GM23338 (cell line): ENCODE measurements around the gene WDR37. TPM values are rescaled to one million over a fixed set of nuclear protein-coding genes. Genes with fewer than 3 reads are reported as not detected.

Experiments
- CREB1 ChIP-seq: fragments of 250-450 bp; sonication (Bioruptor Pico); IDR thresholded peaks from 2 replicates; pipeline ENCODE4 v1.5.0; 2020; ENCODE audit warnings: low read depth, mild to moderate bottlenecking, moderate library complexity
- CTCF ChIP-seq, 2 experiments: fragments of 200-600 bp in 1 of 2; sonication (generic) in 1 of 2; conservative IDR thresholded peaks; 2 replicates each; pipeline versions ENCODE4 v1.5.1 to v1.6.1; 2016 to 2017; ENCODE audit warnings: antibody characterized with exemption in 2 of 2, low read depth in 2 of 2, mild to moderate bottlenecking in 2 of 2, moderate library complexity in 1 of 2
- EZH2 ChIP-seq: fragments of 200-600 bp; sonication (generic); IDR thresholded peaks from one replicate; pipeline ENCODE4 v1.8.0; 2017; ENCODE audit warnings: antibody characterized with exemption, mild to moderate bottlenecking, low read depth; ENCODE audit not compliant: unreplicated experiment
- EZH2phosphoT487 ChIP-seq: fragments of 200-600 bp; sonication (generic); IDR thresholded peaks from one replicate; pipeline ENCODE4 v1.8.1; 2018; ENCODE audit warnings: antibody characterized with exemption; ENCODE audit not compliant: unreplicated experiment
- JUNB ChIP-seq: IDR thresholded peaks from one replicate; pipeline ENCODE4 v1.6.1; 2016; ENCODE audit warnings: antibody characterized with exemption; ENCODE audit not compliant: unreplicated experiment
- NANOG ChIP-seq: IDR thresholded peaks from 2 replicates; pipeline ENCODE4 v1.6.1; 2016; ENCODE audit warnings: antibody characterized with exemption, borderline replicate concordance
- POLR2AphosphoS5 ChIP-seq: IDR thresholded peaks from 2 replicates; pipeline ENCODE4 v1.6.1; 2016; ENCODE audit warnings: antibody characterized with exemption, low read depth
- REST ChIP-seq: IDR thresholded peaks from one replicate; pipeline ENCODE4 v1.6.1; 2018; ENCODE audit warnings: antibody characterized with exemption; ENCODE audit not compliant: unreplicated experiment
- STAT1 ChIP-seq: IDR thresholded peaks from one replicate; pipeline ENCODE4 v1.6.1; 2016; ENCODE audit warnings: antibody characterized with exemption; ENCODE audit not compliant: unreplicated experiment
- ZNF114 ChIP-seq: fragments of 250-450 bp; sonication (Bioruptor Pico); IDR thresholded peaks from 2 replicates; pipeline ENCODE4 v1.5.0; 2020; ENCODE audit warnings: mild to moderate bottlenecking, moderate library complexity
- ZNF331 ChIP-seq: fragments of 250-450 bp; sonication (Bioruptor Pico); IDR thresholded peaks from 2 replicates; pipeline ENCODE4 v1.5.0; 2020; ENCODE audit warnings: low read depth, mild to moderate bottlenecking, moderate library complexity
- ZNF462 ChIP-seq: fragments of 250-450 bp; sonication (Bioruptor Pico); IDR thresholded peaks from 2 replicates; pipeline ENCODE4 v1.5.0; 2020; ENCODE audit warnings: mild to moderate bottlenecking, moderate library complexity
- polyA plus RNA-seq: library from polyadenylated mRNA; unstranded; fragments of >200 nt; fragmentation: Nextera tagmentation; extraction: Ambion mirVana; gene quantifications from 2 replicates; pipeline ENCODE4 v1.2.1, GENCODE V29; 2016
- total RNA-seq: library from RNA; depleted of rRNA; stranded (reverse); fragments of >200 nt; shearing (Covaris generic); gene quantifications from 2 replicates; pipeline ENCODE4 v1.2.3, GENCODE V29; 2014

Gene WDR37
- total and polyA plus RNA-seq, 2 experiments from 2014 or later: 6.0 to 10.2 TPM

GRCh38 chr10:1015688-1016087 lies 40.5 kb upstream of the WDR37 start (continued):
- TF ChIP-seq ZNF462 (CRISPR knock-in tag): no peak
- TF ChIP-seq CTCF (conservative IDR thresholded peaks at IDR 0.05; ENCODE audit: low read depth in 2 of 2): no peak
- TF ChIP-seq CREB1: no peak
- TF ChIP-seq EZH2: no peak
- no peak for TF ChIP-seq STAT1
- TF ChIP-seq ZNF114 (CRISPR knock-in tag): no peak
- TF ChIP-seq ZNF331 (CRISPR knock-in tag): no peak
- TF ChIP-seq NANOG: no peak
- no peak for TF ChIP-seq EZH2phosphoT487
- TF ChIP-seq POLR2AphosphoS5: no peak
- no peak for TF ChIP-seq JUNB
- TF ChIP-seq REST: no peak
